GM23338 (cell line): Measurements from ENCODE around the gene KRT71. TPM values are rescaled to one million over a fixed set of nuclear protein-coding genes. Genes with fewer than 3 reads are reported as not detected.

Experiments used
- ATAC-seq: fragments of 200-7000 bp; cut with Tn5 transposase; 3 replicates; pipeline ENCODE4 v1.9.1; 2020
- DNase-seq: peaks from one replicate; pipeline ENCODE4 v3.0.0-alpha.2; 2015; ENCODE audit warnings: low spot score
- H2AFZ ChIP-seq: fragments of 200-600 bp; sonication (generic); 2 replicates; pipeline ENCODE4 v1.8.0; 2016; ENCODE audit warnings: antibody characterized with exemption, mild to moderate bottlenecking, moderate library complexity
- H3F3A ChIP-seq: fragments of 200-600 bp; sonication (generic); replicated peaks from 2 replicates; pipeline ENCODE4 v1.8.0; 2017; ENCODE audit warnings: antibody characterized with exemption, mixed run types, low read depth
- H3K27ac ChIP-seq: fragments of 200-600 bp; sonication (generic); 2 replicates; pipeline ENCODE4 v1.6.1; 2016; ENCODE audit warnings: low read depth
- H3K27me3 ChIP-seq: fragments of 200-600 bp; sonication (generic); 2 replicates; pipeline ENCODE4 v1.8.0; 2016; ENCODE audit warnings: mild to moderate bottlenecking, mixed run types, moderate library complexity; ENCODE audit not compliant: insufficient read depth
- H3K36me3 ChIP-seq: fragments of 200-600 bp; sonication (generic); 2 replicates; pipeline ENCODE4 v1.8.0; 2016; ENCODE audit warnings: mild to moderate bottlenecking; ENCODE audit not compliant: insufficient read depth
- H3K4me1 ChIP-seq: fragments of 200-600 bp; sonication (generic); 2 replicates; pipeline ENCODE4 v1.8.0; 2016; ENCODE audit warnings: mild to moderate bottlenecking, moderate library complexity; ENCODE audit not compliant: insufficient read depth
- H3K4me2 ChIP-seq: fragments of 200-600 bp; sonication (generic); 2 replicates; pipeline ENCODE4 v1.7.1; 2017; ENCODE audit warnings: mixed run types
- H3K4me3 ChIP-seq: fragments of 200-600 bp; sonication (generic); 2 replicates; pipeline ENCODE4 v1.6.1; 2016; ENCODE audit warnings: mixed run types
- H3K79me2 ChIP-seq: fragments of 200-600 bp; sonication (generic); replicated peaks from 2 replicates; pipeline ENCODE4 v1.8.0; 2017; ENCODE audit warnings: mild to moderate bottlenecking; ENCODE audit not compliant: insufficient read depth
- H3K9me2 ChIP-seq: fragments of 200-600 bp; sonication (generic); 2 replicates; pipeline ENCODE4 v1.8.0; 2017; ENCODE audit not compliant: insufficient read depth
- H4K20me1 ChIP-seq: fragments of 200-600 bp; sonication (generic); replicated peaks from 2 replicates; pipeline ENCODE4 v1.8.0; 2017; ENCODE audit warnings: mild to moderate bottlenecking; ENCODE audit not compliant: insufficient read depth
- H3K27ac Mint-ChIP-seq: 2 replicates; pipeline ENCODE4 v1.8.0; 2020; ENCODE audit warnings: inconsistent platforms, mild to moderate bottlenecking, moderate library complexity, mixed read lengths
- H3K27me3 Mint-ChIP-seq: 3 replicates; pipeline ENCODE4 v1.8.0; 2022; ENCODE audit warnings: low read depth, mild to moderate bottlenecking, moderate library complexity, mixed read lengths, inconsistent platforms; ENCODE audit not compliant: insufficient read depth, poor library complexity
- H3K36me3 Mint-ChIP-seq: 3 replicates; pipeline ENCODE4 v1.8.0; 2021; ENCODE audit warnings: low read depth, mild to moderate bottlenecking, inconsistent platforms, moderate library complexity, mixed read lengths
- H3K4me1 Mint-ChIP-seq: 3 replicates; pipeline ENCODE4 v1.8.0; 2020; ENCODE audit warnings: mild to moderate bottlenecking, inconsistent platforms, mixed read lengths
- H3K4me3 Mint-ChIP-seq: 3 replicates; pipeline ENCODE4 v1.8.0; 2021; ENCODE audit warnings: moderate library complexity, mild to moderate bottlenecking, inconsistent platforms, mixed read lengths
- H3K9me3 Mint-ChIP-seq: 3 replicates; pipeline ENCODE4 v1.8.0; 2020; ENCODE audit warnings: moderate library complexity, mild to moderate bottlenecking, inconsistent platforms, mixed read lengths
- CREB1 ChIP-seq: fragments of 250-450 bp; sonication (Bioruptor Pico); IDR thresholded peaks from 2 replicates; pipeline ENCODE4 v1.5.0; 2020; ENCODE audit warnings: low read depth, mild to moderate bottlenecking, moderate library complexity
- EZH2phosphoT487 ChIP-seq: fragments of 200-600 bp; sonication (generic); IDR thresholded peaks from one replicate; pipeline ENCODE4 v1.8.1; 2018; ENCODE audit warnings: antibody characterized with exemption; ENCODE audit not compliant: unreplicated experiment
- STAT1 ChIP-seq: IDR thresholded peaks from one replicate; pipeline ENCODE4 v1.6.1; 2016; ENCODE audit warnings: antibody characterized with exemption; ENCODE audit not compliant: unreplicated experiment
- ZNF331 ChIP-seq: fragments of 250-450 bp; sonication (Bioruptor Pico); IDR thresholded peaks from 2 replicates; pipeline ENCODE4 v1.5.0; 2020; ENCODE audit warnings: low read depth, mild to moderate bottlenecking, moderate library complexity
- ZNF462 ChIP-seq: fragments of 250-450 bp; sonication (Bioruptor Pico); IDR thresholded peaks from 2 replicates; pipeline ENCODE4 v1.5.0; 2020; ENCODE audit warnings: mild to moderate bottlenecking, moderate library complexity
- polyA plus RNA-seq: library from polyadenylated mRNA; unstranded; fragments of >200 nt; fragmentation: Nextera tagmentation; extraction: Ambion mirVana; gene quantifications from 2 replicates; pipeline ENCODE4 v1.2.1, GENCODE V29; 2016
- total RNA-seq: library from RNA; depleted of rRNA; stranded (reverse); fragments of >200 nt; shearing (Covaris generic); gene quantifications from 2 replicates; pipeline ENCODE4 v1.2.3, GENCODE V29; 2014

The KRT71 gene
- total and polyA plus RNA-seq, 2 experiments from 2014 or later = not detected

GRCh38 chr12:52524898-52525591, 27.9 kb downstream of the KRT71 start (continued):
- TF ChIP-seq ZNF462 (CRISPR knock-in tag) (no peak), ZNF331 (CRISPR knock-in tag) (no peak), STAT1 (no peak), CREB1 (no peak), EZH2phosphoT487 (no peak)

DNA sequence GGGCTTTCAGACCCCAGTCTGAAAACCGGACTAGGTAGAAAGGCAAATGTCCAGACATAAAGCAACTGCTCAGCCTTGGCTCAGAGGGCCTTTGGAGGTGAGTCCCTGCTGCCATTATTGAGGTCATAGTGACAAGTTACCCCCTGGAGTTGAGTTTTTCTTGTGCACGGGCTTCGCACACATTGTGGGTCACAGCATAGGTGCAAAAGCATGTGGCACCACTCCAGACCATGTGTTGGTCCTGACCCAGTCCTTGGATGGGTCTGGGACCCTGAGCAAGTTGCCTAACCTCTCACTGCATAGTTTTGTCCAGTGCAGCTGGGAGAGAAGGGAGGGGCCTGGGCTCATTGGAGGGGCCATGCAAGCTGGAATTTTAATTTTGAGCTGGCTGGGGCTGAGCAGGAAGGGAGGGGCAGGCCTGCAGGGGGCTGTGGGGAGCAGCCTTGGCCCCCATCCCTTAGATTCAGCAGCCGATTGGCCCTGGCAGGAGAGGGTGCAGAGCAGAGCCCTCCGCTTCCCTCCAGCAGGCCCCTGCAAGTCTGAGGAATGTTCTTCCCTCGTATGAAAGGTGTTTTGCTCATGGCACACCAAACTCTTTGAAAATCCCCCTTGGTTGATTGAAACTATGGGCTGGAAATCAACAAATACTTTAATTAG, 28.6 kb downstream of the KRT71 start:
- H3K27ac ChIP-seq = no peak overlapping the region
- no peaks in the 10 kb centered on the region for H3K36me3 Mint-ChIP-seq
- H3K9me2 ChIP-seq = no peaks in the 10 kb centered on the region
- no peak overlapping the region for H3K27ac Mint-ChIP-seq
- ATAC-seq (no peak; the same call in 2 of the 3 replicates), DNase-seq (no peak)
- H3K27me3 Mint-ChIP-seq = peaks cover 12% of the 10 kb centered on the region
- H3K27me3 ChIP-seq = no peaks in the 10 kb centered on the region
- no peaks in the 10 kb centered on the region for H3K36me3 ChIP-seq
- no peaks in the 10 kb centered on the region for H3K4me1 ChIP-seq
- no peak for TF ChIP-seq CREB1
- H3K79me2 ChIP-seq = no peaks in the 10 kb centered on the region
- no peak overlapping the region for H3K4me2 ChIP-seq
- H2AFZ ChIP-seq = no peak overlapping the region
- no peak overlapping the region for H3K4me3 Mint-ChIP-seq
- no peak overlapping the region for H3K4me3 ChIP-seq
- no peaks in the 10 kb centered on the region for H3F3A ChIP-seq
- no peaks in the 10 kb centered on the region for H4K20me1 ChIP-seq
- H3K9me3 Mint-ChIP-seq = no peaks in the 10 kb centered on the region
- H3K4me1 Mint-ChIP-seq = peaks cover 15% of the 10 kb centered on the region; the same call in 1 of the 3 replicates
